ENCODE data around the gene CNTNAP5.

The CNTNAP5 gene

DNA sequence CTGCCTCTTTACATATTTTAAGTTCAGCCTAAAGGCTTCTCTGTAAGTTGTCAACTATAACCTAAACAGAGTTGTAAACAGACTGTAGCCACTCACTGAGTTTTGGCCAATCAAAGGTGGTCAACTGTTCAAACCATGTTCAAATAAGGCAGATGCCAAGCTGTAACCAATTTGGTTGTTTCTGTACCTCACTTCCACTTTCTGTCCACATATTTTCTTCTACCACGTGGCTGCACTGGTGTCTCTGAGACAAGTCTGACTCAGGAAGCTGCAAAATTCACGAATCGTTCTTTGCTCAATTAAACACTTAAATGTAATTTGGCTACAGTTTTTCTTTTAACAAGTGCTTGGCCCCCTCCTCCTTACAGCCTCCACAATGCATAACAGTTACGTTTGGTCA, 555.2 kb downstream of the CNTNAP5 start:
- Histone ChIP-seq H3K4me2 (ENCODE audit: low read length) (peak overlapping the region; percentile 18; the same call in 1 of the 2 replicates), H2AFZ (ENCODE audit: low read depth, low read length) (no peak overlapping the region), H3K9ac (ENCODE audit: low read length) (no peak overlapping the region)

GRCh38 chr2:124582387-124582786, 557.3 kb downstream of the CNTNAP5 start:
- Histone ChIP-seq H3K27me3 (ENCODE audit: low read depth, low read length) (no peaks in the 10 kb centered on the region), H4K20me1 (ENCODE audit: insufficient read depth, low read length) (no peaks in the 10 kb centered on the region), H3K9ac (ENCODE audit: low read length) (no peak overlapping the region), H3K27ac (ENCODE audit: low read length) (no peak overlapping the region), H3K4me1 (ENCODE audit: low read length) (peaks cover 8% of the 10 kb centered on the region; the same call in 1 of the 2 replicates), H3K4me2 (ENCODE audit: low read length) (no peak overlapping the region), H3K9me3 (ENCODE audit: insufficient read depth, low read length) (no peaks in the 10 kb centered on the region), H2AFZ (ENCODE audit: low read depth, low read length) (no peak overlapping the region), H3K79me2 (ENCODE audit: low read length) (no peaks in the 10 kb centered on the region), H3K4me3 (ENCODE audit: low read length) (no peak overlapping the region), H3K36me3 (replicated peaks; ENCODE audit: low read depth, low read length) (no peaks in the 10 kb centered on the region)
- no peak for TF ChIP-seq EZH2phosphoT487 (IDR thresholded peaks at IDR 0.05; ENCODE audit: low read depth)
- TF ChIP-seq, protein P1, sequence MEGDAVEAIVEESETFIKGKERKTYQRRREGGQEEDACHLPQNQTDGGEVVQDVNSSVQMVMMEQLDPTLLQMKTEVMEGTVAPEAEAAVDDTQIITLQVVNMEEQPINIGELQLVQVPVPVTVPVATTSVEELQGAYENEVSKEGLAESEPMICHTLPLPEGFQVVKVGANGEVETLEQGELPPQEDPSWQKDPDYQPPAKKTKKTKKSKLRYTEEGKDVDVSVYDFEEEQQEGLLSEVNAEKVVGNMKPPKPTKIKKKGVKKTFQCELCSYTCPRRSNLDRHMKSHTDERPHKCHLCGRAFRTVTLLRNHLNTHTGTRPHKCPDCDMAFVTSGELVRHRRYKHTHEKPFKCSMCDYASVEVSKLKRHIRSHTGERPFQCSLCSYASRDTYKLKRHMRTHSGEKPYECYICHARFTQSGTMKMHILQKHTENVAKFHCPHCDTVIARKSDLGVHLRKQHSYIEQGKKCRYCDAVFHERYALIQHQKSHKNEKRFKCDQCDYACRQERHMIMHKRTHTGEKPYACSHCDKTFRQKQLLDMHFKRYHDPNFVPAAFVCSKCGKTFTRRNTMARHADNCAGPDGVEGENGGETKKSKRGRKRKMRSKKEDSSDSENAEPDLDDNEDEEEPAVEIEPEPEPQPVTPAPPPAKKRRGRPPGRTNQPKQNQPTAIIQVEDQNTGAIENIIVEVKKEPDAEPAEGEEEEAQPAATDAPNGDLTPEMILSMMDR (IDR thresholded peaks at IDR 0.05; ENCODE audit: low read depth, low read length) = no peak

More for the DNA sequence above, 555.2 kb downstream of the CNTNAP5 start:
- H4K20me1 ChIP-seq (ENCODE audit: insufficient read depth, low read length) = no peaks in the 10 kb centered on the region
- no peaks in the 10 kb centered on the region for H3K27me3 ChIP-seq (ENCODE audit: low read depth, low read length)
- H3K27ac ChIP-seq (ENCODE audit: low read length) = no peak overlapping the region
- H3K4me3 ChIP-seq (ENCODE audit: low read length) = no peak overlapping the region
- TF ChIP-seq, protein P1 (IDR thresholded peaks at IDR 0.05; ENCODE audit: low read depth, low read length) = no peak
- no peak for TF ChIP-seq EZH2phosphoT487 (IDR thresholded peaks at IDR 0.05; ENCODE audit: low read depth)
- no peaks in the 10 kb centered on the region for H3K36me3 ChIP-seq (replicated peaks; ENCODE audit: low read depth, low read length)
- H3K79me2 ChIP-seq (ENCODE audit: low read length) = no peaks in the 10 kb centered on the region
- peaks cover 8% of the 10 kb centered on the region; the same call in 1 of the 2 replicates for H3K4me1 ChIP-seq (ENCODE audit: low read length)
- H3K9me3 ChIP-seq (ENCODE audit: insufficient read depth, low read length) = no peaks in the 10 kb centered on the region

DNA sequence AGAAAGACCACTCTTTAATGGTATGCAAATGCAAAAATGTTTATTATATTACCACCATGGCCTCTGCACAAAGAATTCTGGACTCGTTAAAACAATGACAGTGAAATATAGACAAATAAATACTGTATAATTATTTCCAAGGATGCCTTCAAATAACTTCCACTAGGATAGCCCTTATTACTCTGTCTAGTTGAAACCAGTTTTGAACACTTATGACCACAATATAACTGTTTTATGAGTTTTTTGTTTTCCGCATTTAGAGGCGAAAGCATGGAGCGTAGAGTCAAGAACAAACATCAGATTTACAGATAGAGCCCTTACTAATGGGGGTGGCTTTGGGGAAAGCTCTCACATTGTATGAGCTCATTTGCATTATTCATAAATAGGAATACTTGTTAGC, 559.5 kb downstream of the CNTNAP5 start:
- no peak overlapping the region for H3K27ac ChIP-seq (ENCODE audit: low read length)
- H3K79me2 ChIP-seq (ENCODE audit: low read length) = no peaks in the 10 kb centered on the region
- no peaks in the 10 kb centered on the region for H3K36me3 ChIP-seq (replicated peaks; ENCODE audit: low read depth, low read length)
- H2AFZ ChIP-seq (ENCODE audit: low read depth, low read length) = no peak overlapping the region
- H3K4me1 ChIP-seq (ENCODE audit: low read length) = peaks cover 8% of the 10 kb centered on the region; the same call in 1 of the 2 replicates
- TF ChIP-seq, protein P1 (IDR thresholded peaks at IDR 0.05; ENCODE audit: low read depth, low read length) = no peak
- no peak for TF ChIP-seq EZH2phosphoT487 (IDR thresholded peaks at IDR 0.05; ENCODE audit: low read depth)
- H3K9me3 ChIP-seq (ENCODE audit: insufficient read depth, low read length) = no peaks in the 10 kb centered on the region
- no peak overlapping the region for H3K4me3 ChIP-seq (ENCODE audit: low read length)
- no peaks in the 10 kb centered on the region for H4K20me1 ChIP-seq (ENCODE audit: insufficient read depth, low read length)
- H3K4me2 ChIP-seq (ENCODE audit: low read length) = no peak overlapping the region
- no peaks in the 10 kb centered on the region for H3K27me3 ChIP-seq (ENCODE audit: low read depth, low read length)
- H3K9ac ChIP-seq (ENCODE audit: low read length) = no peak overlapping the region

DNA sequence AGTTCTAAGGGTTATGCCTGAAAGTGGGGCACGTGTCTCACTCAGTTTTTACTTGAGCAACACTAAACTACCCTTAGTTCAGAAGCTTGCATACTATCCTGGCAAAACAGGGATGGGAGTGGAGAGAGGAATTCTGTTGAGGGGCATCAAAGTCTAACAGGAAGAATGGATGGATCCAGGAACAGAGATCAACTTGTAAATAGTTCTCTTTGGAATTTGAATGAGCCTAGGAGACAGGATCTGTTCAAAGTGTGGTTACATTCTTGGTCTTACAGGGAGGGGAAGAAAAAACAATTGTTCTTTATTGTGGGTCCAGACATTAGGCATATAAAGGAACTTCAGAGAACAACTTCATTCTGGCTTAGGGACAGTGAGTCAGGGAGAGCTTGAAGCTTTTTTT, 560.2 kb downstream of the CNTNAP5 start:
- TF ChIP-seq, protein P1 (IDR thresholded peaks at IDR 0.05; ENCODE audit: low read depth, low read length) = no peak
- TF ChIP-seq EZH2phosphoT487 (IDR thresholded peaks at IDR 0.05; ENCODE audit: low read depth) = no peak

More for the DNA sequence above, 560.2 kb downstream of the CNTNAP5 start:
- H3K27ac ChIP-seq (ENCODE audit: low read length) = no peak overlapping the region
- H3K4me1 ChIP-seq (ENCODE audit: low read length) = peaks cover 4% of the 10 kb centered on the region; the same call in 1 of the 2 replicates
- H3K4me2 ChIP-seq (ENCODE audit: low read length) = no peak overlapping the region
- no peaks in the 10 kb centered on the region for H3K79me2 ChIP-seq (ENCODE audit: low read length)
- H3K4me3 ChIP-seq (ENCODE audit: low read length) = no peak overlapping the region
- H3K9me3 ChIP-seq (ENCODE audit: insufficient read depth, low read length) = no peaks in the 10 kb centered on the region
- no peak overlapping the region for H2AFZ ChIP-seq (ENCODE audit: low read depth, low read length)
- H4K20me1 ChIP-seq (ENCODE audit: insufficient read depth, low read length) = no peaks in the 10 kb centered on the region
- H3K36me3 ChIP-seq (replicated peaks; ENCODE audit: low read depth, low read length) = no peaks in the 10 kb centered on the region
- H3K9ac ChIP-seq (ENCODE audit: low read length) = no peak overlapping the region
- no peaks in the 10 kb centered on the region for H3K27me3 ChIP-seq (ENCODE audit: low read depth, low read length)
